ENCODE measurements around the gene TPSAB1. TPM values are rescaled to one million over a fixed set of nuclear protein-coding genes. Genes with fewer than 3 reads are reported as not detected.
"Not testable (repeated sequence)": the region's sequence is repeated elsewhere in the genome, so short reads cannot be mapped to it uniquely, and the experiment has no call there.

TPSAB1 gene
- total RNA-seq, 1 experiment from 2014 or later: not detected

- in situ Hi-C loops (cut with HindIII; ENCODE audit: low sequenced_read_pairs): no loop called here
These were observed 19.7 kb downstream of the TPSAB1 start for GRCh38 chr16:1260101-1260680.

GRCh38 chr16:1261131-1261892 lies 20.8 kb downstream of the TPSAB1 start:
- in situ Hi-C loops (cut with HindIII; ENCODE audit: low sequenced_read_pairs): no loop called here
- no peak for DNase-seq (ENCODE audit: low spot score)

More at GRCh38 chr16:1260101-1260680, 19.7 kb downstream of the TPSAB1 start:
- no peak for DNase-seq (ENCODE audit: low spot score)

GRCh38 chr16:1262210-1262845 lies 21.8 kb downstream of the TPSAB1 start:
- in situ Hi-C loops (cut with HindIII; ENCODE audit: low sequenced_read_pairs): no loop called here
- DNase-seq (ENCODE audit: low spot score): no peak

- DNase-seq (ENCODE audit: low spot score): no peak
- in situ Hi-C loops (cut with HindIII; ENCODE audit: low sequenced_read_pairs): no loop called here
These were observed 22.3 kb downstream of the TPSAB1 start for GRCh38 chr16:1262846-1263221.

GRCh38 chr16:1263591-1264344 lies 23.3 kb downstream of the TPSAB1 start:
- in situ Hi-C loops (cut with HindIII; ENCODE audit: low sequenced_read_pairs): no loop called here
- no peak for DNase-seq (ENCODE audit: low spot score)

GRCh38 chr16:1264345-1265089 lies 24.0 kb downstream of the TPSAB1 start:
- no peak for DNase-seq (ENCODE audit: low spot score)
- in situ Hi-C loops (cut with HindIII; ENCODE audit: low sequenced_read_pairs): no loop called here

GRCh38 chr16:1265090-1265630 lies 24.7 kb downstream of the TPSAB1 start:
- no peak for DNase-seq (ENCODE audit: low spot score)
- in situ Hi-C loops (cut with HindIII; ENCODE audit: low sequenced_read_pairs): no loop called here

GRCh38 chr16:1265826-1266225 lies 25.3 kb downstream of the TPSAB1 start:
- in situ Hi-C loops (cut with HindIII; ENCODE audit: low sequenced_read_pairs): no loop called here
- DNase-seq (ENCODE audit: low spot score): no peak

- DNase-seq (ENCODE audit: low spot score); in situ Hi-C loops (cut with HindIII; ENCODE audit: low sequenced_read_pairs): not testable (repeated sequence)
These were observed 28.9 kb downstream of the TPSAB1 start for GRCh38 chr16:1269418-1269817.

- DNase-seq (ENCODE audit: low spot score): no peak
- in situ Hi-C loops (cut with HindIII; ENCODE audit: low sequenced_read_pairs): no loop called here
These were observed 30.8 kb downstream of the TPSAB1 start for GRCh38 chr16:1271380-1271723.

GRCh38 chr16:1271724-1272413 lies 31.4 kb downstream of the TPSAB1 start:
- DNase-seq (ENCODE audit: low spot score); in situ Hi-C loops (cut with HindIII; ENCODE audit: low sequenced_read_pairs): not testable (repeated sequence)

- DNase-seq (ENCODE audit: low spot score): no peak
- in situ Hi-C loops (cut with HindIII; ENCODE audit: low sequenced_read_pairs): no loop called here
These were observed 32.1 kb downstream of the TPSAB1 start for GRCh38 chr16:1272453-1273198.

- in situ Hi-C loops (cut with HindIII; ENCODE audit: low sequenced_read_pairs): no loop called here
- no peak for DNase-seq (ENCODE audit: low spot score)
These were observed 33.3 kb downstream of the TPSAB1 start for GRCh38 chr16:1273816-1274215.

GRCh38 chr16:1274767-1275166 lies 34.3 kb downstream of the TPSAB1 start:
- in situ Hi-C loops (cut with HindIII; ENCODE audit: low sequenced_read_pairs): no loop called here
- no peak for DNase-seq (ENCODE audit: low spot score)

- no peak for DNase-seq (ENCODE audit: low spot score)
- in situ Hi-C loops (cut with HindIII; ENCODE audit: low sequenced_read_pairs): no loop called here
These were observed 35.5 kb downstream of the TPSAB1 start for GRCh38 chr16:1275791-1276579.

- no peak for DNase-seq (ENCODE audit: low spot score)
- in situ Hi-C loops (cut with HindIII; ENCODE audit: low sequenced_read_pairs): no loop called here
These were observed 36.0 kb downstream of the TPSAB1 start for GRCh38 chr16:1276580-1276878.

GRCh38 chr16:1277151-1277598 lies 36.7 kb downstream of the TPSAB1 start:
- in situ Hi-C loops (cut with HindIII; ENCODE audit: low sequenced_read_pairs): no loop called here
- no peak for DNase-seq (ENCODE audit: low spot score)

Data from G401 (cell line).